Smooth muscle cell of the coronary artery (primary cell): ENCODE measurements around the gene DGKQ. TPM values are rescaled to one million over a fixed set of nuclear protein-coding genes. Genes with fewer than 3 reads are reported as not detected.

Source experiments
- total RNA-seq: library from RNA; depleted of rRNA; stranded (reverse); fragments of >200 nt; gene quantifications from 2 replicates; pipeline ENCODE4 v1.2.3, GENCODE V29; 2014; ENCODE audit warnings: low replicate concordance

The DGKQ gene
- total RNA-seq, result 14.3 TPM in 2 replicates

GRCh38 chr4:973431-974397, at the start of gene DGKQ:
TSS of gene DGKQ (minus strand) at chr4:973569. CDS start at chr4:973482, 87 bp downstream.

GRCh38 chr4:1011022-1011665, 37.8 kb upstream of the DGKQ start, which contains the start of gene FGFRL1:
TSS of gene FGFRL1 (plus strand) at chr4:1011626. CDS start at chr4:1012486, 860 bp downstream.

GRCh38 chr4:993111-994029, 20.0 kb upstream of the DGKQ start, which contains the start of gene SLC26A1:
TSS of gene SLC26A1 (minus strand) at chr4:993404. CDS start at chr4:991703, 1,701 bp downstream.

GRCh38 chr4:986879-987623, 13.7 kb upstream of the DGKQ start, which contains the start of gene IDUA:
TSS of gene IDUA (plus strand) at chr4:987044. CDS start at chr4:987085, 41 bp downstream.

GRCh38 chr4:931960-932712, 41.2 kb downstream of the DGKQ start, which contains the start of the genes GAK and TMEM175:
TSS of gene GAK (minus strand) at chr4:932316. CDS start at chr4:932187, 129 bp downstream.
TSS of gene TMEM175 (plus strand) at chr4:932460. CDS start at chr4:947740, 15,280 bp downstream.

Other genes with a start within 250 kb of the DGKQ start
- gene CPLX1, start 147.4 kb downstream of the DGKQ start, total RNA-seq, result not detected in 2 replicates
- gene GAK, start 41.3 kb downstream of the DGKQ start, total RNA-seq, result 36.7 and 48.7 TPM in 2 replicates
- gene TMEM175, start 41.1 kb downstream of the DGKQ start, total RNA-seq, result 16.2 and 22.1 TPM in 2 replicates
- gene IDUA, start 13.5 kb upstream of the DGKQ start, total RNA-seq, result 7.0 and 12.9 TPM in 2 replicates
- 0.08 and 0.35 TPM in 2 replicates for gene SLC26A1, start 19.8 kb upstream of the DGKQ start, total RNA-seq
- gene FGFRL1, start 38.1 kb upstream of the DGKQ start, total RNA-seq, result 20.1 and 25.5 TPM in 2 replicates
- gene RNF212, start 140.0 kb upstream of the DGKQ start, total RNA-seq, result 0.60 and 0.82 TPM in 2 replicates
- gene SPON2, start 199.0 kb upstream of the DGKQ start, total RNA-seq, result 3.5 and 79.9 TPM in 2 replicates